Stimulated activated naive CD4-positive, alpha-beta T cell (primary cell): Measurements from ENCODE around the gene DEDD2.
A peak's percentile ranks its signal among the peaks of the same experiment; 100 is the strongest.
"Not testable (repeated sequence)": the region's sequence is repeated elsewhere in the genome, so short reads cannot be mapped to it uniquely, and the experiment has no call there.

Source experiments
- DNase-seq, 6 experiments: peaks; one replicate each; lab custom pipeline; 2025; lab: John Stamatoyannopoulos, UW

Gene DEDD2, protein sequence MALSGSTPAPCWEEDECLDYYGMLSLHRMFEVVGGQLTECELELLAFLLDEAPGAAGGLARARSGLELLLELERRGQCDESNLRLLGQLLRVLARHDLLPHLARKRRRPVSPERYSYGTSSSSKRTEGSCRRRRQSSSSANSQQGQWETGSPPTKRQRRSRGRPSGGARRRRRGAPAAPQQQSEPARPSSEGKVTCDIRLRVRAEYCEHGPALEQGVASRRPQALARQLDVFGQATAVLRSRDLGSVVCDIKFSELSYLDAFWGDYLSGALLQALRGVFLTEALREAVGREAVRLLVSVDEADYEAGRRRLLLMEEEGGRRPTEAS

DNA sequence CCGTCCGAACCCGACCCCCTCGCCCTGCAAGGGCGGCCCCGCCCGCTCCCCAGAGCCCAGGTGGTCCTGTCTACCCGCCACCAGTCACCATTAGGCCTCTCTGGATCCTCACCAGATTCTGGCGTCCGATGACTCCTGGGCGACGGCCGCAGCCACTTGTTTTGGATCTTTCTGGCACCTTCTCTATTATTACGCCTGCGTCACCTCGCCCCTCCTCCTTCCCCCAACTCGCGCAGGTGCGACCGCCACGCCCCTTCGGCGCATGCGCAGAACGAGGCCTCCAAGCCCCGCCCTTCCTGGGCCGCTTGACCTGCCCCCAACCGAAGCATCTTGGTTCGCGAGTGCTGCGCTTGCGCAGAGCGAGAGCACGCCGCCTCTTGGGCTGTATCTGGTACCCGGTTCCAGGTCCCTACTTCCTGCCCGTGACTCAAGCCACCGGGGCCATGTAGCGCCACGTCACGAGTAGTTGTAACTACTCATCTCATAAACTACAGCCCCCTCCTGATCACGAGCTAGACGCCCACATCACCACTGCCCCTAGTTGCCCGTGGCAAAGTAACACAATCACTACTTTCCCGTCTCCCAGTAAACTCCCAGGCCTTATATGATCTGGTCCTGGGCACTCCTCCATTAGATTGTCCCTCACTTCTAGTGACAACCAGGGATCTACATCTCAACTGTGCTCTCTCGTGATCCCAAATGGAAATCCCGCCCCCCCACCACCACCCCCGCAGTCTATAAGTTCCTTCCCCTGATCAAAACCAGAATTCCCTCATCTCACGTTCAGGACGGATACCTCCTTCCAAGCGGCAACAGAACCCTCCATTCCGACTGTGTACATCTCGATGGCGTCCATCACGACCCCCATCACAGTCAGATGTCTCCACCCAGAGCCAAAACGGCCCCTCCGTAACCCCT lies at the start of gene DEDD2:
Gene DEDD2, minus strand, starts transcription at position 158 of the 918 bp plus-strand sequence. CDS start 670 bp downstream, outside the sequence.
- DNase-seq: peak; percentile 98 to 100 (median 99)

DNA sequence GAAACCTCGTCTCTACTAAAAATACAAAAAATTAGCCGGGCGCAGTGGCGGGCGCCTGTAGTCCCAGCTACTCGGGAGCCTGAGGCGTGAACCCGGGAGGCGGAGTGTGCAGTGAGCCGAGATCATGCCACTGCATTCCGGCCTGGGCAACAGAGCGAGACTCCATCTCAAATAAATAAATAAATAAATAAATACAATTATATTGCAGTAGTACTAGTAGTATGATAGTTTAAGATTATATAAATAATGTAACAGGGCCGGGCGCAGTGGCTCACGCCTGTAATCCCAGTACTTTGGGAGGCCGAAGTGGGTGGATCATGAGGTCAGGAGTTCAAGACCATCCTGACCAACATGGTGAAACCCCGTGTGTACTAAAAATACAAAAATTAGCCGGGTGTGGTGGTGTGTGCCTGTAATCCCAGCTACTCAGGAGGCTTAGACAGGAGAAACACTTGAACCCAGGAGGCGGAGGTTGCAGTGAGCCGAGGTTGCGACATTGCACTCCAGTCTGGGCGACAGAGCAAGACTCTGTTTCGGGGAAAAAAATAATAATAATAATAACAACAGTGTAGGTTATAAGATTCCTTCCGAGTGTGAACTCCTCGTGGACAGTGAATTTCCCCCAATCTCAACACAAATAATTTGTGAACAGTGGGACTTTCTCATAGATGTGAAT lies 49.6 kb upstream of the DEDD2 start:
- DNase-seq: not testable (repeated sequence)

DNA sequence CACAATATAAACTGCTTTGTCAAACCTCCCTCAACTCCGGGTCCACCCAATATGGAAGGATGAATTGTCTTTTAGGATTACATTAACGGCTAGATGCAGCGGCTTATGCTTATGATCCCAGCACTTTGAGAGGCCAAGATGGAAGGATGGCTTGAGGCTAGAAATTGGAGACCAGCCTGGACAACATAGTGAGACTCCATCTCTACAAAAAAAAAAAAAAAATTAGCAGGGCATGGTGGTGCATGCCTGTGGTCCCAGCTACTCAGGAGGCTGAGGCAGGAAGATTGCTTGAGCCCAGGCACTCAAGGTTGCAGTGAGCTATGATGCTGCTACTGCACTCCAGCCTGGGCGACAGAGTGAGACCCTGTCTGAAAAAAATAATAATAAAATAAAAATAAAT lies 48.6 kb upstream of the DEDD2 start:
- not testable (repeated sequence) for DNase-seq

DNA sequence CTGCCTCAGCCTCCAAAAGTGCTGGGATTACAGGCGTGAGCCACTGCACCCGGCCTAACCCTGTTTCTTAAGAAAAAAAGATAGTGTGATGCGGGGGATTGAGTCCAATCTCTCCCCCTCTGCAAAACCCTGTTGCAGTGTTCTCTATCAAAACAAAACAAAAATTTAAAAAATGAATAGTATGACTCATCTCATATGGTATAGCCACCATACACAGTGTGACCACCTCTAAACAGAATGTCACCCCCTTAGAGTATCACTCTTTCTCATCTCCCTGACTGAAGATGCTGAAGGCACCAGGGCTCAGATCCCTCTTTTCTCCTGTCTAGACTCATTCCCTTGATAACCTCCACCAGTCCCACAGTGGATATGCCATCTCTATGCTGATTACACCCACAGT lies 44.3 kb upstream of the DEDD2 start:
- DNase-seq: no peak

DNA sequence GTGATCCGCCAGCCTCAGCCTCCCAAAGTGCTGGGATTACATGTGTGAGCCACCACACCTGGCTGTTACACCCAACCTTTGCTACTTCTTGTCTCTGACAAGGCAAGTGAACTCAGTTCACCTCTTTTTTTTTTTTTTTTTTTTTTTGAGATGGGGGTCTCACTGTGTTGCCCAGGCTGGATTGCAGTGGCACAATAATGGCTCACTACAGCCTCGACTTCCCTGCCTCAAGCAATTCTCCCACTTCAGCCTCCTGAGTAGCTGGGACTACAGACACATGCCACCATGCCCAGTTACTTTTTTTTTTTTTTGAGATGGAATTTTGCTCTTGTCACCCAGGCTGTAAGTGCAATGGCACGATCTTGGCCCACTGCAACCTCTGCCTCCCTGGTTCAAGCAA lies 40.4 kb upstream of the DEDD2 start:
- DNase-seq: not testable (repeated sequence)

DNA sequence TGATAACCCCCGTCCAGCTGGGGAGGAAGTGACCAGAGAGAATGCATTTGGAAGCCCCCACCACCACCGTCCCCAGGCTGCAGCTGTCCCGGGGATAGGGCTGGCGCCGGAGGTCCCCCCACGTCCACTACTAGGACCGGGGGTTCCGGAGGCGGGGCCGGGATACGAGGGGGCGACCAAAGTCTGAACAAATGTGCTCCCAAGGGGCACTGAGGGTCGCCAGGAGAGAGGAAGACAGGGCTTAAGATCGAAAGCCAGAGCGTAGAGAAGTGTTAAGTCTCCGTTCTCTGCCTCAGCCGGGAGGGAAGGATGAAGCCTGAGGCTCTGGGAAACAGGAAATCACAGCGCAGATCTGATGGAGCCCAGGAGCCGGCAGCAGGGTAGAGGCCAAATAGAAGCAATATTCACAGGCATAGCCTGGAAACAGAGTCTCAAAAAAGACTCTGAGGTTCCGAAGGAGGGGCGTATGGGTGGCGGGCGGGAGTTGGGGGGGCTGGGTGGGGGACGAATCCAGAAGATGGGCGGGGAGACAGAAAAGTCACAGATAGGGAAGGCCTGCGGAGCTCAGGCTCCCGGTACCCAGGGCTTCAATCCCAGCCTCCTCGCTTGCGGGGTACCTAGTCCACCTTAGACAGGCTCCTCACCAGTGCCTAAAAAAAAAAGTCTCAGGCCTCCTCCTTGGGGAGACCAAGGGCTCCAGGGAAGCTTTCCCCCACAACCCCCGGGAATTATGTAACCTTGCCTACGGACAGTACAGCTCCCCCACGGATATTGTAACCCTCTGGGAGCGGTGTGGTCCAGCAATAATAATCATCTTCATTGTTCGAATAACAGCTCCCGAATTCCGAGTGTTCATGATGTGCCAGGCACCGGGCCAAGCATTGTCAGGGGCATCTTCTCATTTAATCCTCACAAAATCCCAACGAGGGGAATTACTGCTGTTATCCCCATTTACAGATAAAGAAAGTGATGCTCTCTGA lies 38.6 kb upstream of the DEDD2 start:
- DNase-seq: peak in 2 of 6 experiments; percentile 12 to 35

DNA sequence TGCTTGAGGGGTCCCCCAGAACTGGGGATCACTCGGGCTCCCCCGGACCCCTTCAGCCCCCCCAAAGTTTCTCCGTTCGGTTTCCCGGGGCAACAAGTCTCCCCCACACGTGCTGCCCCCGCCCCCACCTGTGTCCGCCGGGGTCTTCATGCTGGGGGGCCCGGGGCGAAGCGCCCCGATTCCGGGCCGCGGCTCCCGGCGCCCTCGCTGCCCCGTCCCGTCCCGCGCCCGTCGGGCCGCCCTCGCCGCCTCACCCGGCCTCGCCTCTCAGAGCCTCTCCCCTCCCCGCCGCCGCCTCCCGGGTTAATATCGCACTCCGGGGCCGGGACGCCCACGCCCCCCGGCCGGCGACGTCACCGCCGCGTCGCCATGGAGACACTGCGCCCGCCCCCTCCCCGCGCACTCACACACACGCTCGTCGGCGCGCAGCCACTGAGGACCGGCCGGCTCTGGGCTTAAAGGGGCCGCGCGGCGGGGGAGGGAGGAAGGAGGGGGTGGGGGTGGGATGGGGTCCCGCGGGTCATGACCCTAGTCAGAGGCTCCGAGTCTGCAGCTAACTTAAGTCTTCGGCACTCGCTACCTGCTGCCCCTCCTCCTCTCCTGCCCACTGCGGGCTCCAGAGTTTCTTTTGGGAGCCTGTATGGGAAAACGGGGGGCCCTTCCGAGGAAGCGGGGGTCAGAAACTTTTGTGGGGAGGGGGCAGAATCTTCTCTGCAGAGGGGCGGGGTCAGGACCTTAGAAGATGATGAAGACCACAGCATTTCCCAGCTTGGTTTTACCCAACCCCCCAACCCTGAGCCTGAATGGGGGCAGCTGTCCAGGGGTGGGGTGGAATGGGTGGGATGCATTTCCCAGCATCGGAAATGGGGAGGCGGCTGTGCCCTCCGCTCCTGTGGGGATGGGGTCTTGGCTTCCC lies 37.6 kb upstream of the DEDD2 start, which contains the start of gene ERF:
Gene ERF, minus strand, starts transcription at position 279 of the 916 bp plus-strand sequence. Its CDS starts 129 bp downstream, at position 150.
- DNase-seq: peak; percentile 86 to 95 (median 92)

DNA sequence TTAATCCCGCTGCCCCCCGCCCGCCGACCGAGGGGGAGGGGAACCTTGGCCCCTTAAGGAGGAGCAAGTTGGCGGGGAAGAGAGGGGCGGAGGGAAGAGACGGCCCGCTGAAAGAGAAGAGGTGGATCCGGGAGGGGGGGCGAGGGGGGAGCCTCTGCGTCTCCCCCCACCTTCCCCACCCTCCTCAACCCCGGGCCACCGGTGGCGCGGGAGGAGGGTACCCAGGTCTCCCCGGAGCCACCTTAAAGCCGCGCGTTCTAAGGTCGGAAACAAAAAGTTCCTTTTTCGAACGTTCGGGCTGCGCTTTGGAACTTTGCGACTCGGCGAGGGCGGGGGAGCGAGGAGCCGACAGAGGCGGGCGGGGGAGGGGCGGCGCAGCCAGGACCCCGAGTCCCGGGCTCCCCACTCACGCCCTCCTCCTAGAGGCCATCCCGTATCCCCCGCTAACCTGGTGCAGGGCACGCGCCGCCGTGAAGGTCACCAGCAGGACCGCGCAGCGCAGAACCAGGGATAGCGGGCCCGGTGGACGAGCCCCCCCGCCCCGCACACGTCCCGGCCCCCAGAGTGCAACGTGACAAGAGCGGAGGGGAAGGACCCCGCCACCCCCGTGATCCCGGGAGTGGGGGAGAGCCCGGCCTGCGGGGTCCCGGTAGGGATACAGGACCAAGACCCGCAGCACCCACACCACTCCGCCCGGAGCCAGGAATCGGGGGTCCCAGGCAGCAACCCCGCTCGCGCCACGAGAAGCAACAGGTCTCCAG lies 36.8 kb upstream of the DEDD2 start:
- peak; percentile 74 to 90 (median 81) for DNase-seq

DNA sequence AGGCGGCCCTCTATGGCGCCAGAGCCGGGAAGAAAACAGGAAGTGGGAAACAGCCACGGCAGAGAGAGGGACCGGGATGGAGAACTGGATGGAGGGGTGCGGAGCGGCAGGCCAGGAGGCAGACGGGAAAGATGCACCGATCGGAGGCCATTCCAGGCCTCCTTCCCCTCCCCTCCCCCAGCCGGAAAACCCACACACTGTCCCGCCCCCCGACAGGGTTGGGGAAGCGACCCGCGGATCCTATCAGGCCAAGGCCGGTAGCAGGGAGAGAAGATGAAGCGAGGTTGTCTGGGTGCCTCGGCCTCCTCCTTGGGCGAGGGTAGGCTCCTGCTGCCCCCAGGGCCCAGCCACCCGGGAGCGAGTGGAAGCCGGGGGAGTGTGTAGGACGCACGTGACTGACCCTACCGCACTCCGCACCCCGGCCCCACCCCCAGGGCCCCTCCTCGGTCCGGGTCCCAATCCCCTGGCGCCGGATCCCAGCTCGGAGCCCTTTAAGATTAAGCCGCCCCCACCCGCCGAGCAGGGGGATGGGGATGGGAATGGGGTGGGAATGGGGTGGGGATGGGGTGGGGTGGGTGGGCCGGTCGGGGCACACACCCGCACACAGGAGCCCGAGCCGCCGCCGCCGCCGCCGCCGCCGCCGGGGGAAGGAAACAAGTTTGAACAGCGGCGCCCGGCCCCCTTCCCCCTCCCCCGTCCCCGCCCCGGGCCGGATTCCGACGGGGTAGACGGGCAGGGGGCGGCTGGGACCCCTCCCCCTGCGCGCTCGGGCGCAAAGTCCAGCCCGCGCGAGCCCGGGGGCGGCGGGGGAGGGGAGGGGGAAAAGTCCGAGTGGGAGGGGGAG lies 36.0 kb upstream of the DEDD2 start:
- peak; percentile 54 to 85 (median 76) for DNase-seq

DNA sequence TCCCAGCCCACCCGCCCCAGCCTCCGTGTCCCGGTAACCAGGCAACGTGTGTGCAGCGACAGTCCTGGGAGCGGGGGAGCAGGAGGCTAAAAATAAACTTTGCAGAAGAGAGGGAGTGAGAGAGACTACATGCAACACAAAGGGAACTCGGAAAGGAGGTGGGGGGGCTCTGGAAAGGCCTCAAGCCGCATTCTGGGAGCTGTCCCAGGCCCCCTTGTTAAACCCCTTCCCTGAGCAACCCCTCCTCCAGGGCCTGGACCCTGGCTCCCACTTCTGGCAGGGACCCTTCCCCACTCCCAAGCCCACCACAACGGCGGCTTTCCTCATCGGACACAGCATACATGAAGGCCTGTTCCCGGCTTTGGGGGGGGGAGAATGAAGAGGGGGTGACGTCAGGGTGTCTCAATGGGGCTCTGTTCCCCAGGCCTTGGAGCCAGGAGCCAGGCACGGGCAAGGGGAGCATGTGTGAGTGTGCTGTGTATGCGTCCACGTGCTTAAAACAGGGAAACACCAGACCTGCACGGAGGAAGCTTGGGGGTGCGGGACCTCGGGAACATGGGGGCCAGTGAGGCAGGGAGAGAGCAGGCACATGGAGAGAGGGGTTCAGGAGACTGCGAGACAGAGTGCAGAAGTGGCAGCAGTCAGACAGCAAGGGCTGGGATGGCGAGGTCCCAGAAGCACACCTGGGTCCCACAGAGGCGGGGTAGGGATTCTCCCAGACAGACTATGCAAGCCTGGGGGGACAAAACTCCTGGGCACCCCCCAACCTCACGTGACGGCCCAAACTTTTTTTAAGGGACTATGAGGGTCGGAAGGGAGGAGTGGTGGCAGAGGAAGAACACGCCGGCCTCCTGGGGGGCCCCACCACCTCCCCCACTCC lies 35.1 kb upstream of the DEDD2 start:
- peak in 2 of 6 experiments; percentile 9 to 34 for DNase-seq

DNA sequence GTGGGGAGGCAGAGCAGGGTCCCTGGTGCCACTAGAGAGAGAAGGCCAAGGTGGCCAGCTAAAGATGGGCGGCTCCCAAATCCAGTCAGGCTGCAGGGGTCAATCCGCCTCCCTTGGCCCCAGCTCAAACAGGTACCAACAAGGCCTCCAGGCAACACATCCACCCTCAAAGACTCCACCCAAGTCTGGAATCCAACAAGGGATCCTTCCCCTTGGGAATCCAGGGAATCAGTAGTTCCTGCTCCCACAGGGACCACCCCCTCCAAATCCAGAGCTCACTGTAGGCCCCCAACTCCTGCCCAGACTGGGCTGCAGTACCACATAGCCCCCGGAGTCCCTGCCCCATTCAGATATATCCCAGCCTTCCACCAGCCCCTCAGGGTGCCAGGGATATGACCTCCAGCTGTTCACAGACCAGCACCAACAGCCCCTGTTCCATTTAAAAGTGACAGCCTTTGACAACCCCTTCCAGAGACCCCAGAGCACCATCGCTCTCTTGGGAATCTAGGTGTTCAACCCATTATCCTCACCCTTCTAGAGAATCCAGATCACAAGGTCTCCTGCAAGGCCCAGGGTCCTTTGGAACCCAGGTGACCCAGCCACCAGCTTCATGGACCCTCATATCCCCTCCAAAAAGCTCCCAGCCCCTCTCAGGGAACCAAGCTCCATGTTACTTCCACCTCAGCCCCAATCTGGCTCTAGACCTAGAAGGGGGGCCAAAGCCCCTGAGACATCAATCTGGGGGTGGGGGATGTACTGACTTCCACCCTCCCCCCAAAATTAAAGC lies 34.3 kb upstream of the DEDD2 start:
- no peak for DNase-seq

DNA sequence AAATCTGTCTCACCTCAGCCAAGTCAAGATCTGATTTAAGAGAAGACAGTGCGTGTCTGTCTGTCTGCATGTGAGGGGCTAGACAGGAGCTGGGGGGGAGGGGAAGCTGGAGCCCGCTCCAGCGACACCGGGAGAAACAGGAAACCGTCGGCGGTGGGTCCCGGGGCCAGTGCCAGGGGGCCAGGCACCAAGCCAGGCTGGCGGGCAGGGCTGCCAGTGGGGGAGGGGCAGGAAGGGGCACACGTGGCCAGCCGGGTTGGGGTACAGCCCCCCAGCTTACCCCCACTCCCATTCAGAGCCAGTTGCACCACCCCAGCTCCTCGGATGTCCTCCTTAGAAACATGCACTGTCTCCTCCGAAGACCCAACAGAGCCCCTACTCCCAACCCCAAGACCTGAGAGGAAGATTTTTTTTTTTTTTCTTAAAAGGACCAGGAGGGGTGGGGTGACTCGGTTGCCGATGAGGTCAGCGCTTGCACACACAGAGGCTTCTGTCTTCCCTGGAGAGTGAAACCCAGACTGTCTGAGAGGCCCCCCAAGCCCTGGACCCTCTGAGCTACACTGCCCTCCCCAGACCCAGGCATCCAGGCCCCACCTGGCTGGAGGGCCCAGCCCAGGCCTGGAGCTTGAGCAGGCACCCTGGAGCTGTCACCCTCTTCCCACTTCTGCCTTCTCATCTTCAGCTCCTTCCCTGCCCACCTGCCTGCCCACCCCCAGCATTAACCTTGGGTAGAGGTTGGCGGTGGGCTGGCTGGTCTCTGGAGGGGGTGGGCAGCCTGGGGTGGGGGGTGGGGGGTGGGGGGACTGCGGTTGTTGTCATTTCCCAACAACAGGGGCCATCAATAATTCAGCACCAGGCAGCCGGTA lies 33.4 kb upstream of the DEDD2 start:
- DNase-seq: no peak

DNA sequence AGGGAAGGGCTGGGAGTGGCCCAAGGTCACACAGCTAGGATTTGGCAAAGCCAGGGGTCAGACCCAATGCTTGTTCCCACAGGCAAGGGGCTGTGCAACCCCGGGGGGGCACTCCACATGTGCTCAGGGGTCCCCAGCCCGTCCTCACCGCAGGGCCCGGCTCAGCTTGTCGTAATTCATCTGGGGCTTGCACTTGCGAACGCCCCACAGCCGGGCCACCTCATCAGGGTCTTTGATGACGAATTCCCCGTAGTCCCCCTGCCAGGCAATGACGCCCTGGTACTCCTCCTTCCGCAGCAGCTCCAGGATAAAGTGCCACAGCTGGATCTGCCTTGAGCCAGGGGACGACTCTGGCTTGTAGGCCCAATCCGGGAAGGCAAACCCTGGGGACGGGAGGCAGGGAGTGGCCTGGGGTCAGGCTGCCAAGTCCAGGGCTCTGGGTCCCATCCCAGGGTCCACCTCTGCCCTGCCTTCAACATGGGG lies 32.7 kb upstream of the DEDD2 start:
- DNase-seq: no peak

DNA sequence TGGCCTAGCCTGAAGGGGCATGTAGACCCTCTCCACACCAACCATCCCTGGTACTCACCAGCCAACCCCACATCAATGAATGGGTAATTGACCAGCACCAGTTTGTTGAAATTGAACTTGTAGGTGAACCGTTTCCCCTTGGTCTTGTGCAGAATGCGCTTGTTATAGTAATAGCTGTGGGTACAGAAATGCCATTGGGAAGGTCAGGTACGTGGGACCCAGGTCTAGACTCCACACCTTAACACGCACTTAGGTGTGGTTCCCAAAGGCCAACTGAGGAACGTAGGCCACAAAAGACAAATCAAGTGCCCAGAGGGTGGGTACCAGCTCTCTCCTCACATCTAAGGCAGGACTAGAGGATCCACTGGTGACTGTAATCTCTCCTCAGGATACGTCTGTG lies 32.3 kb upstream of the DEDD2 start:
- DNase-seq: no peak

DNA sequence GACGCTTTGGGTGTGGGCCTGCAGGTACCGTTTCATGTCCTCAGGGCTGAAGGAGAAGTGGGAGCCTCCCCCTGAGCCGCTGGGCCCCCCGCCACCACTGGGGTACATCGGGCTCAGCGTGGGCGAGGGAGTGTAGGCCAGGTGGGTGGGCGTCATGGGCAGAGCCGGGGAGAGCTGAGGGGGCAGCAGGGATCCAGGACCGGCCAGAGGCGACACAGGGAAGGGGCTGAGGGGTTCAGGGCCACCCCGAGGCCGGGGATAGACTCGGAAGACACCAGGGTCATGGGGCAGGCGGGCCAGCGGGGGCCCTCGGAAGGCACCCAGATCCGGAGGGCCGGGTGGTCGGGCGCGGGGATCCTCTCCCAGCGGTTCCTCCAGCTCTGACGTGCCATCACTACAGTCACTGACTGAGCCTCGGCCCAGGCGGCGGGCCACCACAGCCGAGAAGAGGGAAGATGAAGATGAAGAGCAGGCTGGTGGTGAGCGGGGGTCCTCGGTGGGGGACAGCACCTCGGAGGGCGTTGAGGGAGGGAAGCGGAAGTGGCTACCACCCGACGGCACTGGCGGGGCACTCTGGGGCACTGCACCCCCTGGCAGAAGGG lies 31.8 kb upstream of the DEDD2 start:
- DNase-seq: no peak
